Measurements from ENCODE around the gene CACNA1S.
A peak's percentile ranks its signal among the peaks of the same experiment; 100 is the strongest.

The CACNA1S gene

DNA sequence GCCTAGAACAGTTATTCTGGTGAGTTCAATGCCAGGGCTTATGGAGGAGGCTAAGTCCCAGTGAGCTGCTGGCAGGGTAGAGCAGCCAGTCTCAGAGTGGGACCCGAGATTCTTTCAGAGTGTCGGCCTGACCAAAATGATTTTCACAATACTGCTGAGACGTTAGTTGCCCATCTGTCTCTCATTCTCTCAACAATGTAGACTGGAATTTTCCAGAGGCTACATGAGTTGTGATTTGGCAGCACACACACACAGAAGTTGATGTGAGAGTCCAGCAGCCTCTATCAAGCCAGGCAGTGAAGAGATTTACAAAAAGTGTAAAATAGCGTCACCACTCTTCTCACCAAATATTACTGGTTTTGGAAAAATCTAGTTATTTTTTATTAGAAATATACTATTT lies 21.7 kb downstream of the CACNA1S start:
- H3K27me3 ChIP-seq (ENCODE audit: insufficient read depth, low read length): no peaks in the 10 kb centered on the region
- no peak overlapping the region for H2AFZ ChIP-seq (ENCODE audit: low read depth, low read length)
- no peaks in the 10 kb centered on the region for H3K9me3 ChIP-seq (ENCODE audit: low read length)
- H3K36me3 ChIP-seq (ENCODE audit: insufficient read depth, low read length): no peaks in the 10 kb centered on the region
- no peak overlapping the region for H3K4me3 ChIP-seq (ENCODE audit: low read length)
- peaks cover 16% of the 10 kb centered on the region for H3K4me1 ChIP-seq (ENCODE audit: insufficient read depth, low read length)

DNA sequence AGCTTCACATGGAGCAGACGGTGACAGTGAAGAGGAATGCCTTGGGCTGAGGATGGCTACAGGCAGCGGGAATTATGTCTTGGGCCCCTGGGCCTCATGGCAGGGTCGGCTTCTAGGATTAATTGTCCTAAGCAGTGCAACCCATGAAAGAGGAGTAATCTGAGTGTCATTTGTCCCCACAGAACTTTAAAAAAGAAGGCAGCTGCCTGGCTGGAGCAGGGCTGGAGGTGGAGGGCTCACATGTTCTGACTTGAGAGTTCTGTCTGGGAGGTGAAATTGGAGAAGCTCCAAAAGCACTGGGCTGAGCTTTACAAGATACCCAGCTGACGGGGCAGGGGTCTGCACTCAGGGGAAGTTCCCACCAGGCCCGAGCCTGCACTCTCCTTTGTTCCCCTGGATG lies 22.6 kb downstream of the CACNA1S start:
- H3K9me3 ChIP-seq (ENCODE audit: low read length): no peaks in the 10 kb centered on the region
- H3K27me3 ChIP-seq (ENCODE audit: insufficient read depth, low read length): no peaks in the 10 kb centered on the region

DNA sequence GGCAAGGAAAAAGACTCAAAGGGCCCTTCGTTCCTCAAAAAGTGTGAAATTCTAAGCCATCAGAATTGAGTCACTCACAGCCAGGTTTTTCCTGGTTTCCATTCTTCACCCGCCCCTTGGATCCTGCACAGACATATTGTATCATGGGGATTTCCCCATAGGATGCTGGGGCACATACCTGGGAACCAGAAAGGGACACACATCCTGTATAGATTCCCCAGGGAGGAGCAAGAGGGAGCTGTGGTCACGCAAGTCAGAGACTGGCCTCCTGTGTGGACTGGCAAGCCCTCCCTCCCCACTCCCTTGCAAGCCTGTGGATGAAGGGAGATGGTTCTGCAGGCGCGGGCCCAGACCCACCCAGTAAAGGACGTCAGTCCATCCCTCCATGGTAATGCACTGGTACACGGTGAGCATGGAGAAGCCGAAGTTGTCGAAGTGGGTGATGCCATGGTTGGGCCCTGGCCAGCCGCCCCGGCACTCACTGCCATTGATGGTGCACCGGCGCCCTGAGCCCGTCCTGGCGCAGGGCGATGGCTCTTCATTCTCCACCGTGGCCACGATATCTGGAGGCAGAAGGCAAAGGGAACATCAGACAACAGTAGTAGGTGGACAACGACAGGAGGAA lies 23.2 kb downstream of the CACNA1S start:
- H2AFZ ChIP-seq (ENCODE audit: low read depth, low read length): no peak overlapping the region
- H3K27me3 ChIP-seq (ENCODE audit: insufficient read depth, low read length): no peaks in the 10 kb centered on the region
- no peak overlapping the region for H3K4me3 ChIP-seq (ENCODE audit: low read length)
- H3K4me1 ChIP-seq (ENCODE audit: insufficient read depth, low read length): peaks cover 25% of the 10 kb centered on the region
- no peaks in the 10 kb centered on the region for H3K9me3 ChIP-seq (ENCODE audit: low read length)
- no peaks in the 10 kb centered on the region for H3K36me3 ChIP-seq (ENCODE audit: insufficient read depth, low read length)

More for the DNA sequence above, 22.6 kb downstream of the CACNA1S start:
- no peak overlapping the region for H3K4me3 ChIP-seq (ENCODE audit: low read length)
- H3K36me3 ChIP-seq (ENCODE audit: insufficient read depth, low read length): no peaks in the 10 kb centered on the region
- peaks cover 19% of the 10 kb centered on the region for H3K4me1 ChIP-seq (ENCODE audit: insufficient read depth, low read length)
- peak overlapping the region; percentile 21 for H2AFZ ChIP-seq (ENCODE audit: low read depth, low read length)

- Histone ChIP-seq H3K9me3 (ENCODE audit: low read length) (no peaks in the 10 kb centered on the region), H3K36me3 (ENCODE audit: insufficient read depth, low read length) (no peaks in the 10 kb centered on the region), H3K4me1 (ENCODE audit: insufficient read depth, low read length) (peaks cover 28% of the 10 kb centered on the region), H3K27me3 (ENCODE audit: insufficient read depth, low read length) (no peaks in the 10 kb centered on the region), H2AFZ (ENCODE audit: low read depth, low read length) (no peak overlapping the region), H3K4me3 (ENCODE audit: low read length) (no peak overlapping the region)
Measured at GRCh38 chr1:201088395-201088794, 23.8 kb downstream of the CACNA1S start.

DNA sequence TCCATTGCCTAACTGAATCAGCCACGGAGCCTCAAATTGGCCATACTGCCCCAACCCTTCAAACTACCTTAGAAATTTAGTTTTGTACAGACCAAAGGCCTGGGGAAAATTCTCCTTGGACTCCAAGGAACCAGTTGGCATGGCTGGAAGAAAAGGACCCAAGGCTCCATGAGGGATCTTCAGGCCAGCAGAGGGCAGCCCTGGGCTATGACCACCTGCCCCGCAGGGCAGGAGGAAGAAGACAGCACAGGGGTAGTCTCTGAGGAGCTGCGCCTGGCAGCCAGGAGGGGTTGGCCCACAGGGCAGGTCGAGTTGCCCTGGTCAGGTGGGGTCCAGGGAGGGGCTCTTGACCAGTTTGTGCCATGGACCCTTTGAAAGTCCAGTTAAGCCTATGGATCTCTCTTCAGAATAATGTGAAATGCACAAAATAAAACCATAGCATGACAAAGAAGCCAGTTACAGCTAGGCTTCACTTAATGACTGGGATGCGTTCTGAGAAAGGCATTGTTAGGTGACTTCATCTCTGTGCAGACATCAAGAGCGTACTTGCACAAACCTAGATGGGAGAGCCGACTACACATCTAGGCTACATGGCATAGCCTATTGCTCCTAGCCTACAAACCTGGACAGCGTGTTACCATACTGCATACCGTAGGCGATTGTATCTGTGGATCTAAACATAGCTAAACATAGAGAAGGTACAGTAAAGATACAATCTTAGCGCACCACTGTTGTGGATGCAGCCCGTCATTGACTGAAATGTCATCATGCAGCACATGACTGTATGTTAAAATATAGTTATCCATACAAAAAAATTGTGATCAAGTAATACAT lies 26.1 kb downstream of the CACNA1S start:
- no peak overlapping the region for H3K4me3 ChIP-seq (ENCODE audit: low read length)
- H3K4me1 ChIP-seq (ENCODE audit: insufficient read depth, low read length): peaks cover 32% of the 10 kb centered on the region
- H2AFZ ChIP-seq (ENCODE audit: low read depth, low read length): no peak overlapping the region
- no peaks in the 10 kb centered on the region for H3K27me3 ChIP-seq (ENCODE audit: insufficient read depth, low read length)
- no peaks in the 10 kb centered on the region for H3K9me3 ChIP-seq (ENCODE audit: low read length)
- H3K36me3 ChIP-seq (ENCODE audit: insufficient read depth, low read length): no peaks in the 10 kb centered on the region

- Histone ChIP-seq H3K4me3 (ENCODE audit: low read length) (no peak overlapping the region), H3K36me3 (ENCODE audit: insufficient read depth, low read length) (no peaks in the 10 kb centered on the region), H3K27me3 (ENCODE audit: insufficient read depth, low read length) (no peaks in the 10 kb centered on the region)
Measured at GRCh38 chr1:201084295-201084694, 27.9 kb downstream of the CACNA1S start.

DNA sequence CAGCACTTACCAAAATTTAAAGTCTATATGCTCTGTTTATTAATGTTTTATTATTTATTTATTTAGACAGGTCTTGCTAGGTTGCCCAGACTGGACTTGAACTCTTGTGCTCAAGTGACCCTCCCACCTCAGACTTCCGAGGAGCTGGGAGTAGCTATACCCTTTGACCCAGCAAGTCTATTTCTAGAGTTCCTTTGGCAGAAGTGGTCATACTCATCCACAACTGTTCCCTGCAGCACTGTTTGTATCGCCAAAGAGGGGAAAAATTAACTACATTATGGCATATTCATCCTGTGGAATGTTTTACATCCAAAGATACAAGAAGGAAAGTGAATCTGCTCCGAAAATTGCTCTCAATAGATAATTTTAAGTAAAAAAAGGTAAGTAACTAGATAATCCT lies 28.5 kb downstream of the CACNA1S start:
- Histone ChIP-seq H3K9me3 (ENCODE audit: low read length) (no peaks in the 10 kb centered on the region), H3K27me3 (ENCODE audit: insufficient read depth, low read length) (no peaks in the 10 kb centered on the region), H2AFZ (ENCODE audit: low read depth, low read length) (no peak overlapping the region), H3K36me3 (ENCODE audit: insufficient read depth, low read length) (no peaks in the 10 kb centered on the region), H3K4me1 (ENCODE audit: insufficient read depth, low read length) (peaks cover 21% of the 10 kb centered on the region), H3K4me3 (ENCODE audit: low read length) (no peak overlapping the region)

More at GRCh38 chr1:201084295-201084694, 27.9 kb downstream of the CACNA1S start:
- Histone ChIP-seq H3K4me1 (ENCODE audit: insufficient read depth, low read length) (peaks cover 24% of the 10 kb centered on the region), H2AFZ (ENCODE audit: low read depth, low read length) (peak overlapping the region; percentile 24), H3K9me3 (ENCODE audit: low read length) (no peaks in the 10 kb centered on the region)

GRCh38 chr1:201080135-201080534 lies 32.1 kb downstream of the CACNA1S start:
- no peaks in the 10 kb centered on the region for H3K27me3 ChIP-seq (ENCODE audit: insufficient read depth, low read length)
- H3K9me3 ChIP-seq (ENCODE audit: low read length): no peaks in the 10 kb centered on the region
- H3K36me3 ChIP-seq (ENCODE audit: insufficient read depth, low read length): no peaks in the 10 kb centered on the region
- H3K4me1 ChIP-seq (ENCODE audit: insufficient read depth, low read length): peaks cover 19% of the 10 kb centered on the region
- H2AFZ ChIP-seq (ENCODE audit: low read depth, low read length): no peak overlapping the region
- no peak overlapping the region for H3K4me3 ChIP-seq (ENCODE audit: low read length)

GRCh38 chr1:201077736-201078135 lies 34.5 kb downstream of the CACNA1S start:
- H3K27me3 ChIP-seq (ENCODE audit: insufficient read depth, low read length): no peaks in the 10 kb centered on the region
- no peak overlapping the region for H3K4me3 ChIP-seq (ENCODE audit: low read length)
- H2AFZ ChIP-seq (ENCODE audit: low read depth, low read length): no peak overlapping the region
- H3K36me3 ChIP-seq (ENCODE audit: insufficient read depth, low read length): no peaks in the 10 kb centered on the region
- no peaks in the 10 kb centered on the region for H3K4me1 ChIP-seq (ENCODE audit: insufficient read depth, low read length)
- H3K9me3 ChIP-seq (ENCODE audit: low read length): peaks cover 3% of the 10 kb centered on the region

DNA sequence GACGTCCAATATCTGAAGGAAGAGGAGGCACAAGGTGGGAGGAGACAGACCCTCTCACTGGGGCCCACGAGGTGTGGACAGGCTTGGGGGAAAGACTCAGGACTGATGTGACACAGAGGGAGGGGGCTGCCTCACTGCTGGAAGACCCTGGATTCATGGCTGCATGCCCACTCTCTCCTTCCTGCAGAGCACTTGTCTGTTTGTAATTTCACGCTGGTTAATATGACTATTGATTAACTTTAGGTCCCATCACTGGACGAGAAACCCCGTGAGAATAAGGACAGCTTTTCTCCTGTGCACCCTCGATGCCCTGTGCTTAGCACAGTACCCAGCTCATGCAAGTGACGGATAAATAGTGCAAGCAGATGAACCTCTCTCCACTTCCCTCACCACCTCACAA lies 35.1 kb downstream of the CACNA1S start:
- H3K4me1 ChIP-seq (ENCODE audit: insufficient read depth, low read length): peaks cover 3% of the 10 kb centered on the region
- H3K4me3 ChIP-seq (ENCODE audit: low read length): no peak overlapping the region
- H3K9me3 ChIP-seq (ENCODE audit: low read length): peaks cover 3% of the 10 kb centered on the region
- no peak overlapping the region for H2AFZ ChIP-seq (ENCODE audit: low read depth, low read length)
- H3K27me3 ChIP-seq (ENCODE audit: insufficient read depth, low read length): no peaks in the 10 kb centered on the region
- H3K36me3 ChIP-seq (ENCODE audit: insufficient read depth, low read length): no peaks in the 10 kb centered on the region

- Histone ChIP-seq H3K36me3 (ENCODE audit: insufficient read depth, low read length) (no peaks in the 10 kb centered on the region), H3K4me3 (ENCODE audit: low read length) (no peak overlapping the region), H3K27me3 (ENCODE audit: insufficient read depth, low read length) (no peaks in the 10 kb centered on the region), H2AFZ (ENCODE audit: low read depth, low read length) (no peak overlapping the region), H3K4me1 (ENCODE audit: insufficient read depth, low read length) (peaks cover 13% of the 10 kb centered on the region), H3K9me3 (ENCODE audit: low read length) (peaks cover 3% of the 10 kb centered on the region)
Measured at GRCh38 chr1:201076092-201076491, 36.1 kb downstream of the CACNA1S start.

DNA sequence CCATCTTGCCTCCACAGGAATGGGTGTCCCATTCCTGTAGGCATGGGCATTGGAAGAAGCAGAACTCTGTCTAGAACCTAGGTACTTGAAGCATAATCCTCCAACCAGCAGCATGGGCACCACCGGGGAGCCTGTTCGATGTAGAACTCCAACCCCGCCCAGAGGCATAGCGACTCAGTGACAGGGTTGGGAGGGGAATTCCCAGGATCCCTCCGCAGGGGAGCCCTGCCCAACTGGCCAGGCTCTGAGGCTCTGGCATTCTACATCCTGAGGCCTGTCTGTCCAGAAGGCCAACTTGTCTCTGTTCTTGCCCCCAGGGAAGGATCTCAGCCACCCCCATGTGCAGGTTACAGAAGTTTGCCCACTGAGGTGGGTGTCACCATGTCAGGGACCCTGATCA lies 38.2 kb downstream of the CACNA1S start:
- Histone ChIP-seq H3K9me3 (ENCODE audit: low read length) (peaks cover 3% of the 10 kb centered on the region), H2AFZ (ENCODE audit: low read depth, low read length) (no peak overlapping the region), H3K36me3 (ENCODE audit: insufficient read depth, low read length) (no peaks in the 10 kb centered on the region), H3K4me3 (ENCODE audit: low read length) (no peak overlapping the region), H3K4me1 (ENCODE audit: insufficient read depth, low read length) (peaks cover 22% of the 10 kb centered on the region), H3K27me3 (ENCODE audit: insufficient read depth, low read length) (no peaks in the 10 kb centered on the region)

- peaks cover 3% of the 10 kb centered on the region for H3K9me3 ChIP-seq (ENCODE audit: low read length)
- peaks cover 24% of the 10 kb centered on the region for H3K4me1 ChIP-seq (ENCODE audit: insufficient read depth, low read length)
- no peak overlapping the region for H3K4me3 ChIP-seq (ENCODE audit: low read length)
- no peaks in the 10 kb centered on the region for H3K27me3 ChIP-seq (ENCODE audit: insufficient read depth, low read length)
- H3K36me3 ChIP-seq (ENCODE audit: insufficient read depth, low read length): no peaks in the 10 kb centered on the region
- no peak overlapping the region for H2AFZ ChIP-seq (ENCODE audit: low read depth, low read length)
Measured at GRCh38 chr1:201072922-201073321, 39.3 kb downstream of the CACNA1S start.
